K562 (cell line): ENCODE measurements around the gene AMTN. TPM values are rescaled to one million over a fixed set of nuclear protein-coding genes. Genes with fewer than 3 reads are reported as not detected.

ENCODE experiments used
- ATAC-seq: fragments of 200-7000 bp; cut with Tn5 transposase; 3 replicates; pipeline ENCODE4 v1.9.1; 2020; ENCODE audit warnings: moderate library complexity
- BruUV-seq: library from RNA; stranded (reverse); fragments of 400-500 nt; replicated peaks from 2 replicates; lab custom pipeline; 2021; lab: Mats Ljungman, UMichigan
- CTCF ChIA-PET: fragments of 300-600 bp; formaldehyde crosslinking; extraction: SDS; loops from one replicate; lab custom pipeline; 2021; ENCODE audit warnings: low intra/inter-chr PET ratio; lab: Yijun Ruan, JAX
- POLR2A ChIA-PET: fragments of 300-600, 350-650 bp; sonication (Branson Sonifier 250); formaldehyde crosslinking; extraction: SDS; loops from one replicate; lab custom pipeline; 2021; ENCODE audit warnings: antibody characterized with exemption, inconsistent platforms; lab: Yijun Ruan, JAX
- DNase-seq, 4 experiments: peaks; one replicate each; pipeline versions ENCODE4 v3.0.0 to v3.0.0-alpha.2; 2011 to 2018; ENCODE audit warnings: low spot score in 3 of 4, mixed read lengths in 3 of 4; ENCODE audit errors: extremely low read depth in 1 of 4
- FAIRE-seq: peaks from 2 replicates; lab custom pipeline; 2011; peaks lifted over from hg19 to GRCh38; lab: Jason Lieb, UNC
- H2AFZ ChIP-seq: 2 replicates; pipeline ENCODE4 v1.6.0; 2011; ENCODE audit warnings: low read depth, low read length, control low read depth, inconsistent platforms
- H3K27ac ChIP-seq: fragments of 200-600 bp; 3 replicates; pipeline ENCODE4 v1.8.0; 2011; ENCODE audit warnings: low read depth, mild to moderate bottlenecking, control low read depth, inconsistent platforms, low read length, moderate library complexity, mixed read lengths; ENCODE audit errors: extremely low read depth
- H3K27me3 ChIP-seq, 2 experiments: fragments of 300-600 bp in 1 of 2; 2 replicates in 1 of 2; 3 replicates in 1 of 2; pipeline versions ENCODE4 v1.6.0 to v1.8.0; 2011; ENCODE audit warnings: inconsistent platforms in 2 of 2, low read length in 2 of 2, mild to moderate bottlenecking in 1 of 2, mixed read lengths in 1 of 2, moderate library complexity in 1 of 2; ENCODE audit not compliant: control insufficient read depth in 2 of 2, insufficient read depth in 2 of 2
- H3K36me3 ChIP-seq: fragments of 300-600 bp; 3 replicates; pipeline ENCODE4 v1.8.0; 2011; ENCODE audit warnings: mild to moderate bottlenecking, low read length, inconsistent platforms; ENCODE audit not compliant: control insufficient read depth, insufficient read depth
- H3K4me1 ChIP-seq, 2 experiments: fragments of 200-600 bp in 1 of 2; replicated peaks in 1 of 2; 2 replicates in 1 of 2; 3 replicates in 1 of 2; pipeline versions ENCODE4 v1.5.1 to v1.8.0; 2011; ENCODE audit warnings: inconsistent platforms in 2 of 2, low read length in 2 of 2, mild to moderate bottlenecking in 1 of 2, mixed read lengths in 1 of 2, moderate library complexity in 1 of 2; ENCODE audit not compliant: control insufficient read depth in 2 of 2, insufficient read depth in 2 of 2
- H3K4me2 ChIP-seq: 2 replicates; pipeline ENCODE4 v1.6.1; 2011; ENCODE audit warnings: low read length, control low read depth, inconsistent platforms, mixed read lengths; ENCODE audit not compliant: insufficient read depth
- H3K4me3 ChIP-seq: fragments of 200-600 bp; sonication (generic), shearing (Covaris generic); 2 replicates; pipeline ENCODE4 v1.5.1; 2016; ENCODE audit warnings: control low read depth, inconsistent platforms
- H3K79me2 ChIP-seq: fragments of 200-600 bp; 3 replicates; pipeline ENCODE4 v1.8.0; 2011; ENCODE audit warnings: low read length, inconsistent platforms; ENCODE audit not compliant: control insufficient read depth, insufficient read depth
- H3K9ac ChIP-seq, 2 experiments: 2 replicates each; pipeline versions ENCODE4 v1.6.0 to v1.6.1; 2011; ENCODE audit warnings: low read depth in 2 of 2, low read length in 2 of 2, control low read depth in 1 of 2, inconsistent platforms in 1 of 2, mild to moderate bottlenecking in 1 of 2, mixed read lengths in 1 of 2; ENCODE audit not compliant: insufficient read depth in 1 of 2
- H3K9me1 ChIP-seq: one replicate; pipeline ENCODE4 v1.6.0; 2011; ENCODE audit warnings: inconsistent platforms, mild to moderate bottlenecking, low read length, moderate library complexity; ENCODE audit not compliant: control insufficient read depth, insufficient read depth
- H3K9me3 ChIP-seq: replicated peaks from 2 replicates; pipeline ENCODE4 v1.5.1; 2011; ENCODE audit warnings: low read depth, low read length, inconsistent platforms; ENCODE audit not compliant: control insufficient read depth, insufficient read depth
- H4K20me1 ChIP-seq: replicated peaks from 2 replicates; pipeline ENCODE4 v1.6.1; 2011; ENCODE audit warnings: low read length, inconsistent platforms, mixed read lengths; ENCODE audit not compliant: control insufficient read depth, insufficient read depth
- CC2D1A ChIP-seq: fragments of 450-650 bp; IDR thresholded peaks from 2 replicates; pipeline ENCODE4 v1.6.1; 2017; ENCODE audit warnings: mild to moderate bottlenecking
- CEBPG ChIP-seq, 3 experiments: fragments of 200-800 bp in 1 of 3; sonication (Bioruptor generic) in 1 of 3; sonication (generic) in 1 of 3; formaldehyde crosslinking in 1 of 3; IDR thresholded peaks in 2 of 3; conservative IDR thresholded peaks in 1 of 3; 2 replicates each; pipeline versions ENCODE4 v1.6.1 to v1.8.0; 2016 to 2022; ENCODE audit warnings: missing compliant biosample characterization in 2 of 3, missing genetic modification characterization in 2 of 3, mild to moderate bottlenecking in 1 of 3, missing genetic modification reagents in 1 of 3
- CGGBP1 ChIP-seq: fragments of 250-450 bp; sonication (Bioruptor Pico); IDR thresholded peaks from 2 replicates; pipeline ENCODE4 v1.9.0; 2021; ENCODE audit warnings: mild to moderate bottlenecking
- CXXC5 ChIP-seq: fragments of 250-450 bp; sonication (Bioruptor Pico); IDR thresholded peaks from 2 replicates; pipeline ENCODE4 v1.8.0; 2022; ENCODE audit warnings: inconsistent platforms, mild to moderate bottlenecking, moderate library complexity
- HMGXB4 ChIP-seq: sonication (generic); formaldehyde crosslinking; IDR thresholded peaks from 2 replicates; pipeline ENCODE4 v1.8.1; 2023; ENCODE audit warnings: mild to moderate bottlenecking, missing genetic modification reagents
- KLF13 ChIP-seq: fragments of 450-650 bp; IDR thresholded peaks from 2 replicates; pipeline ENCODE4 v1.6.1; 2016; ENCODE audit warnings: missing genetic modification characterization, low read depth, mild to moderate bottlenecking, missing compliant biosample characterization, moderate library complexity, borderline replicate concordance
- MAFG ChIP-seq: fragments of 450-650 bp; conservative IDR thresholded peaks from 2 replicates; pipeline ENCODE4 v1.6.1; 2016; ENCODE audit warnings: missing genetic modification characterization, missing compliant biosample characterization
- MCM7 ChIP-seq, 2 experiments: fragments of 450-650 bp; IDR thresholded peaks; 2 replicates each; pipeline ENCODE4 v1.6.1; 2016 to 2018
- SETDB1 ChIP-seq: IDR thresholded peaks from one replicate; pipeline ENCODE4 v1.6.1; 2012; ENCODE audit warnings: low read length, control low read depth, inconsistent platforms
- TAF1 ChIP-seq: IDR thresholded peaks from 2 replicates; pipeline ENCODE4 v1.6.1; 2011; ENCODE audit warnings: mild to moderate bottlenecking, low read length, moderate library complexity; ENCODE audit not compliant: insufficient read depth, control insufficient read depth, severe bottlenecking; ENCODE audit errors: extremely low read depth
- TCFL5 ChIP-seq: fragments of 250-450 bp; sonication (Bioruptor Pico); conservative IDR thresholded peaks from 2 replicates; pipeline ENCODE4 v1.6.1; 2021; ENCODE audit warnings: mild to moderate bottlenecking, moderate library complexity, matching md5 sums
- ZNF133 ChIP-seq: fragments of 250-450 bp; sonication (Bioruptor Pico); IDR thresholded peaks from 2 replicates; pipeline ENCODE4 v1.4.0; 2020; ENCODE audit warnings: mild to moderate bottlenecking
- ZNF57 ChIP-seq: fragments of 450-650 bp; formaldehyde crosslinking; IDR thresholded peaks from 2 replicates; pipeline ENCODE4 v1.4.0; 2020; ENCODE audit warnings: mild to moderate bottlenecking, moderate library complexity
- ZNF696 ChIP-seq: fragments of 250-450 bp; sonication (Bioruptor Pico); conservative IDR thresholded peaks from 2 replicates; pipeline ENCODE4 v1.4.0; 2020; ENCODE audit warnings: mild to moderate bottlenecking, moderate library complexity
- WGBS: fragments of 100-300 bp; shearing (Covaris generic); methylation state at CpG from one replicate; pipeline ENCODE4 v1.1.6; 2016; ENCODE audit warnings: low coverage, mixed read lengths; ENCODE audit not compliant: insufficient coverage; ENCODE audit errors: missing lambda C conversion rate; 5-methylcytosine and 5-hydroxymethylcytosine counted together
- in situ Hi-C: fragments of 300-500 bp; cut with MboI; formaldehyde crosslinking; loops from 4 replicates; pipeline ENCODE4 v1.15.0; 2018; ENCODE audit warnings: inconsistent platforms, mixed read lengths
- intact Hi-C: fragments of 100-400 bp; cut with micrococcal nuclease; formaldehyde crosslinking; loops from 2 replicates; pipeline ENCODE4 v1.14.2; 2022
- polyA plus RNA-seq, 8 experiments: library from polyadenylated mRNA; depleted of rRNA in 4 of 8; stranded (reverse) in 5 of 8; unstranded in 3 of 8; fragments of >200 nt; fragmentation: Nextera tagmentation in 2 of 8; fragmentation: Illumina TruSeq in 1 of 8; extraction: Ambion mirVana in 2 of 8; extraction: Trizol in 1 of 8; gene quantifications; 2 replicates each; pipeline versions ENCODE4 v1.2.1 to v1.2.3, GENCODE V29; 2011 to 2014; ENCODE audit warnings: inconsistent platforms in 1 of 8, missing spikeins in 1 of 8
- total RNA-seq, 7 experiments: library from RNA; depleted of rRNA in 6 of 7; stranded (reverse); fragments of >200 nt in 6 of 7; fragmentation: Illumina TruSeq in 2 of 7; extraction: Trizol in 2 of 7; gene quantifications; 2 replicates each; pipeline versions ENCODE4 v1.2.1 to v1.2.3, GENCODE V29; 2011 to 2021; ENCODE audit warnings: low replicate concordance in 1 of 7
- TF ChIP-seq, protein P1 (sequence below): fragments of 250-450 bp; sonication (Bioruptor Pico); IDR thresholded peaks from 2 replicates; pipeline ENCODE4 v1.8.0; 2022; ENCODE audit warnings: inconsistent platforms
- TF ChIP-seq, protein P2 (sequence below), 2 experiments: fragments of 150-350 bp in 1 of 2; IDR thresholded peaks; 2 replicates each; pipeline ENCODE4 v1.6.1; 2012 to 2016; ENCODE audit warnings: low read depth in 2 of 2, low read length in 2 of 2, mild to moderate bottlenecking in 1 of 2, moderate library complexity in 1 of 2

The AMTN gene
- total and polyA plus RNA-seq, 9 of the 15 experiments (the other 6 are each of a cell fraction or from before 2014, with no cell fraction given): not detected

GRCh38 chr4:70496231-70496630 lies 22.1 kb upstream of the AMTN start:
- Histone ChIP-seq H3K9me1 (no peaks in the 10 kb centered on the region), H3K36me3 (no peaks in the 10 kb centered on the region), H3K4me1 (no peaks in the 10 kb centered on the region), H3K27me3 (no peaks in the 10 kb centered on the region), H3K27ac (no peak overlapping the region), H4K20me1 (no peaks in the 10 kb centered on the region), H3K4me3 (no peak overlapping the region), H3K9ac (no peak overlapping the region), H3K9me3 (no peaks in the 10 kb centered on the region), H3K79me2 (no peaks in the 10 kb centered on the region), H2AFZ (no peak overlapping the region), H3K4me2 (no peak overlapping the region)
- intact Hi-C loops (no loop called here), in situ Hi-C loops (no loop called here)
- TF ChIP-seq CXXC5 (CRISPR knock-in tag) (no peak), KLF13 (tag) (no peak), MCM7 (IDR thresholded peaks at IDR 0.05) (no peak), ZNF696 (CRISPR knock-in tag) (no peak), CEBPG (CRISPR knock-in tag; IDR thresholded peaks at IDR 0.05) (no peak), CEBPG (tag; conservative IDR thresholded peaks at IDR 0.05 in 1 of 2, IDR thresholded peaks at IDR 0.05 in 1 of 2) (no peak), TAF1 (no peak), CGGBP1 (CRISPR knock-in tag) (no peak), ZNF133 (CRISPR knock-in tag) (no peak), MAFG (tag) (no peak), CC2D1A (no peak), TCFL5 (CRISPR knock-in tag) (no peak), SETDB1 (no peak), HMGXB4 (no peak), ZNF57 (CRISPR knock-in tag) (no peak)
- TF ChIP-seq, protein P1, sequence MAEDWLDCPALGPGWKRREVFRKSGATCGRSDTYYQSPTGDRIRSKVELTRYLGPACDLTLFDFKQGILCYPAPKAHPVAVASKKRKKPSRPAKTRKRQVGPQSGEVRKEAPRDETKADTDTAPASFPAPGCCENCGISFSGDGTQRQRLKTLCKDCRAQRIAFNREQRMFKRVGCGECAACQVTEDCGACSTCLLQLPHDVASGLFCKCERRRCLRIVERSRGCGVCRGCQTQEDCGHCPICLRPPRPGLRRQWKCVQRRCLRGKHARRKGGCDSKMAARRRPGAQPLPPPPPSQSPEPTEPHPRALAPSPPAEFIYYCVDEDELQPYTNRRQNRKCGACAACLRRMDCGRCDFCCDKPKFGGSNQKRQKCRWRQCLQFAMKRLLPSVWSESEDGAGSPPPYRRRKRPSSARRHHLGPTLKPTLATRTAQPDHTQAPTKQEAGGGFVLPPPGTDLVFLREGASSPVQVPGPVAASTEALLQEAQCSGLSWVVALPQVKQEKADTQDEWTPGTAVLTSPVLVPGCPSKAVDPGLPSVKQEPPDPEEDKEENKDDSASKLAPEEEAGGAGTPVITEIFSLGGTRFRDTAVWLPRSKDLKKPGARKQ (CRISPR knock-in tag): no peak
- TF ChIP-seq, protein P2, sequence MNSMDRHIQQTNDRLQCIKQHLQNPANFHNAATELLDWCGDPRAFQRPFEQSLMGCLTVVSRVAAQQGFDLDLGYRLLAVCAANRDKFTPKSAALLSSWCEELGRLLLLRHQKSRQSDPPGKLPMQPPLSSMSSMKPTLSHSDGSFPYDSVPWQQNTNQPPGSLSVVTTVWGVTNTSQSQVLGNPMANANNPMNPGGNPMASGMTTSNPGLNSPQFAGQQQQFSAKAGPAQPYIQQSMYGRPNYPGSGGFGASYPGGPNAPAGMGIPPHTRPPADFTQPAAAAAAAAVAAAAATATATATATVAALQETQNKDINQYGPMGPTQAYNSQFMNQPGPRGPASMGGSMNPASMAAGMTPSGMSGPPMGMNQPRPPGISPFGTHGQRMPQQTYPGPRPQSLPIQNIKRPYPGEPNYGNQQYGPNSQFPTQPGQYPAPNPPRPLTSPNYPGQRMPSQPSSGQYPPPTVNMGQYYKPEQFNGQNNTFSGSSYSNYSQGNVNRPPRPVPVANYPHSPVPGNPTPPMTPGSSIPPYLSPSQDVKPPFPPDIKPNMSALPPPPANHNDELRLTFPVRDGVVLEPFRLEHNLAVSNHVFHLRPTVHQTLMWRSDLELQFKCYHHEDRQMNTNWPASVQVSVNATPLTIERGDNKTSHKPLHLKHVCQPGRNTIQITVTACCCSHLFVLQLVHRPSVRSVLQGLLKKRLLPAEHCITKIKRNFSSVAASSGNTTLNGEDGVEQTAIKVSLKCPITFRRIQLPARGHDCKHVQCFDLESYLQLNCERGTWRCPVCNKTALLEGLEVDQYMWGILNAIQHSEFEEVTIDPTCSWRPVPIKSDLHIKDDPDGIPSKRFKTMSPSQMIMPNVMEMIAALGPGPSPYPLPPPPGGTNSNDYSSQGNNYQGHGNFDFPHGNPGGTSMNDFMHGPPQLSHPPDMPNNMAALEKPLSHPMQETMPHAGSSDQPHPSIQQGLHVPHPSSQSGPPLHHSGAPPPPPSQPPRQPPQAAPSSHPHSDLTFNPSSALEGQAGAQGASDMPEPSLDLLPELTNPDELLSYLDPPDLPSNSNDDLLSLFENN (IDR thresholded peaks at IDR 0.05; ENCODE audit: low read depth in 2 of 2, low read length in 2 of 2): no peak
- WGBS: 7% methylated on average over 5 of the region's 6 CpGs
- FAIRE-seq (no peak), DNase-seq (no peak), ATAC-seq (no peak)
- CTCF ChIA-PET: no interaction called here
- no TSS peak for BruUV-seq
- POLR2A ChIA-PET: no interaction called here
